Measurements from ENCODE around the gene CCDC57. TPM values are rescaled to one million over a fixed set of nuclear protein-coding genes. Genes with fewer than 3 reads are reported as not detected.

Gene CCDC57
- total RNA-seq, 1 donor from 2014 or later: 40.7 TPM

DNA sequence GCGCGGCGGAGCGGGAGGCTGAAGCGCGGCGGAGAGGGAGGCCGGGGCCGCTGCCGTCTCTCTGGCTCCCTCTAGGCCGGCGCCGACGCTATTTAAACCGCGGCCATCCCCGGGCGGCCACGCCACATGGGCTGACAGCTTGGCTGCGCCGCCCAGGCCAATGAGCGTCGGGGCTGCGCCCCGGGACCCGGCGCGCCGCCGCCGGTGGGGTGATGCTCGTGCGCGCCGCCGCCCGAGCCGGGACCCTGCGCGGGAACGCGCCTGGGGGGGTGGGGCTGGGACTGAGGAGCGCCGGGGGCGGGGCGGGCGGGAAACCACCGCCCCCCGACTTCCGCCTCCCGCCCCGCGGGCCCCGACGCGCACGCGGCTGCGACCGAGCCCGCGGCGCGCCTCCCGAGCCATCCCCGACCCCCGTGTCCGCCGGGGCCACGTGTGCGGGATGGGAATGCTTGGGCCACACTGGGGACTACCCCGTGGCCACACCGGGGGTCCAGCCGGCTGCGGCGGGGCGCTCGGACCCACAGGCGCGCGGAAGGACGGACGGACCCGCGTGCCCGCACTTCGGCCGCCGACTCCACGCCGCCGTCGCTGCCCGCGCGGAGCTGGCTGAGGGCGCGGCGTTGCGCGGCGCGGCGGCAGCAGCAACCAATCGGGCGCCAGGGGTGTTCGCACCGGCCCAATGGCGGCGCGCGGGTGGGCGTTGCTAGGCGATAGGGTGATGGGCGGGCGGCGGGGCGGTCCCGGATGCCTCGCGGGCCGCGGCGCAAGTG, 114.3 kb downstream of the CCDC57 start, which contains the start of gene FASN:
Gene FASN (minus strand): TSS at position 68 of the 770 bp plus-strand sequence. CDS start 1,791 bp downstream, outside the sequence.
- Mint-ChIP-seq H3K4me3 (ENCODE audit: unreplicated experiment) (peak within 1 kb of the TSS; percentile 77), H3K27me3 (ENCODE audit: unreplicated experiment) (peaks cover 7% of the 10 kb centered on the region), H3K27ac (ENCODE audit: unreplicated experiment) (peak within 1 kb of the TSS; percentile 64), H3K36me3 (ENCODE audit: unreplicated experiment) (no peaks in the 10 kb centered on the region), H3K4me1 (ENCODE audit: low read depth, unreplicated experiment) (peaks cover 3% of the 10 kb centered on the region), H3K9me3 (ENCODE audit: unreplicated experiment) (peaks cover 10% of the 10 kb centered on the region)
- DNase-seq: peak; percentile 97
- TF ChIP-seq, protein P1, sequence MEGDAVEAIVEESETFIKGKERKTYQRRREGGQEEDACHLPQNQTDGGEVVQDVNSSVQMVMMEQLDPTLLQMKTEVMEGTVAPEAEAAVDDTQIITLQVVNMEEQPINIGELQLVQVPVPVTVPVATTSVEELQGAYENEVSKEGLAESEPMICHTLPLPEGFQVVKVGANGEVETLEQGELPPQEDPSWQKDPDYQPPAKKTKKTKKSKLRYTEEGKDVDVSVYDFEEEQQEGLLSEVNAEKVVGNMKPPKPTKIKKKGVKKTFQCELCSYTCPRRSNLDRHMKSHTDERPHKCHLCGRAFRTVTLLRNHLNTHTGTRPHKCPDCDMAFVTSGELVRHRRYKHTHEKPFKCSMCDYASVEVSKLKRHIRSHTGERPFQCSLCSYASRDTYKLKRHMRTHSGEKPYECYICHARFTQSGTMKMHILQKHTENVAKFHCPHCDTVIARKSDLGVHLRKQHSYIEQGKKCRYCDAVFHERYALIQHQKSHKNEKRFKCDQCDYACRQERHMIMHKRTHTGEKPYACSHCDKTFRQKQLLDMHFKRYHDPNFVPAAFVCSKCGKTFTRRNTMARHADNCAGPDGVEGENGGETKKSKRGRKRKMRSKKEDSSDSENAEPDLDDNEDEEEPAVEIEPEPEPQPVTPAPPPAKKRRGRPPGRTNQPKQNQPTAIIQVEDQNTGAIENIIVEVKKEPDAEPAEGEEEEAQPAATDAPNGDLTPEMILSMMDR (IDR thresholded peaks at IDR 0.05; ENCODE audit: partially characterized antibody, unreplicated experiment): peak; percentile 27

DNA sequence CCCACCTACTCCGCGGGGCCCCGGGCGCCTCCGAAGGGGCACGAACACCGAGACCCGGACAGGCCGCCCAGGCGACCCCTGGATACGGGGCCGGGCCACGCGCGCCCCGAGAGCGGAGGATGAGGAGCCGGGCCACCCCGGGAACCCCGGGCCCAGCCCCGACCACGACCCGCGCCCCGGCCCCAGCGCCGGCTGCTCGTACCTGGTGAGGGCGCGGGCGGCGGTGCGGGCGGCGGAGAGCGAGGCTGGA, 114.8 kb downstream of the CCDC57 start:
- Mint-ChIP-seq H3K4me1 (ENCODE audit: low read depth, unreplicated experiment) (peaks cover 3% of the 10 kb centered on the region), H3K4me3 (ENCODE audit: unreplicated experiment) (no peak overlapping the region), H3K36me3 (ENCODE audit: unreplicated experiment) (no peaks in the 10 kb centered on the region), H3K27me3 (ENCODE audit: unreplicated experiment) (peaks cover 7% of the 10 kb centered on the region), H3K27ac (ENCODE audit: unreplicated experiment) (no peak overlapping the region), H3K9me3 (ENCODE audit: unreplicated experiment) (peaks cover 10% of the 10 kb centered on the region)
- no peak for DNase-seq
- TF ChIP-seq, protein P1 (IDR thresholded peaks at IDR 0.05; ENCODE audit: partially characterized antibody, unreplicated experiment): no peak

DNA sequence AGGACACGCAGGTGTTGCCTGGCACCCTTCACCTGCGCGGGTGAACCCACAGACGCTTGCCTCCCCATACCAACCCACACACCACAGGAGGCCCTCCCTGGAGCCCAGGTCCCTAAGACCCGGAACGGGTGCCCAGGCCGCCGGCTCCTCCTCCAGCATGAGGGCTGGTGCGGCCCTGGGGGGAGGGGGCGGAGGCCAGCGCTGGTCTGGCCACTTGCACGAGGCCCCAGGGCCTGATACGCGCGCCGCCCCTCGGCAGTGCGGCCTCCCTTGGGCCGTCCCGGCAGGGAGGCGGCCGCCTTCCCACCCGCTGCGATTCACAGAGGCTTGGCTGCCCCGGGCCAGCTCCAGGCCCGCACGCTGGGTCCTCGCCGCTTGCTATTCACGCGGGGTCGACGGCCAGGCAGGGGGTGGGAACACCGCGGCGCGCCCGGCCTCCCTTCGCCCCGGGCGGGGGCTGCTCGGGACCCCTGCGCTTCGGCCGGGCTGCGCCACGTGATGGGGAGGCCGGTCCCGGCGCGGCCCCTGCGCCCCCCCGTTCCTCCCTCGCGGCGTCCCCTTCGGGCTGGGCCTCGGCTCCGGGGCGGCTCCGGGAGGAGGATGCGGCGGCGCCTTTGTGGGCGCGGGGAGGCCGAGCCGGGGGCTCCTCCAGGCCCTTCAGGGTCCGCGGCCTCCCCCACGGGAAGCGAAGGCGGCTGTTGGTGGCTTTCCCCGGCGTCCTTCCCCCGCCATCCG, 115.3 kb downstream of the CCDC57 start:
- peaks cover 8% of the 10 kb centered on the region for H3K9me3 Mint-ChIP-seq (ENCODE audit: unreplicated experiment)
- TF ChIP-seq, protein P1 (IDR thresholded peaks at IDR 0.05; ENCODE audit: partially characterized antibody, unreplicated experiment): no peak
- H3K36me3 Mint-ChIP-seq (ENCODE audit: unreplicated experiment): no peaks in the 10 kb centered on the region
- peaks cover 5% of the 10 kb centered on the region for H3K27me3 Mint-ChIP-seq (ENCODE audit: unreplicated experiment)
- peaks cover 3% of the 10 kb centered on the region for H3K4me1 Mint-ChIP-seq (ENCODE audit: low read depth, unreplicated experiment)
- DNase-seq: peak; percentile 77
- peak overlapping the region; percentile 64 for H3K27ac Mint-ChIP-seq (ENCODE audit: unreplicated experiment)
- H3K4me3 Mint-ChIP-seq (ENCODE audit: unreplicated experiment): peak overlapping the region; percentile 77

DNA sequence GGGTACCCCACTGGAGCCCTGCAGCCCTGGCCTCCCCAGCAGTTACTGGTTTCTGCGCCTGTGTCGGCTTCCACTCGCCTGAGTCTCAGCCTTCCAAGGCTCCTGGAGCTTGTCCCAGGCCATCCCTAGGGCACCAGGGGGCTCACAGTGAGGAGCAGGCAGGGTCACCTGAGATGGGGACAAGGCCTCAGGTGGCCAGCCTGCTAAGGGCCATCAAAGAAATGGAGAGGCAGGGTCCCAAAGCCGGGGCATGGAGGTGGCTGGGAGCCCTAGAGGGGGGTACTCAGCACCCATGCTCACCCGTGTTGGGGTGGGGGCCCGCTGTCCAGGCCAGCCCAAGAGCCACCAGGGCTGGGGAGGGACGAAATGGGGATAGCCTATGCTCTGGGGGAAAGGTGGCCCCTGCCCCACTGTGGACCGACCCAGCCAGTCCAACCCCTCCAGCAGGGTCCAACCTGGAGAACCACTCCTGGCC, 115.9 kb downstream of the CCDC57 start:
- peaks cover 6% of the 10 kb centered on the region for H3K9me3 Mint-ChIP-seq (ENCODE audit: unreplicated experiment)

More for the DNA sequence above, 115.9 kb downstream of the CCDC57 start:
- H3K36me3 Mint-ChIP-seq (ENCODE audit: unreplicated experiment): no peaks in the 10 kb centered on the region
- TF ChIP-seq, protein P1 (IDR thresholded peaks at IDR 0.05; ENCODE audit: partially characterized antibody, unreplicated experiment): no peak
- H3K27ac Mint-ChIP-seq (ENCODE audit: unreplicated experiment): peak overlapping the region; percentile 64
- H3K27me3 Mint-ChIP-seq (ENCODE audit: unreplicated experiment): peaks cover 5% of the 10 kb centered on the region
- peaks cover 3% of the 10 kb centered on the region for H3K4me1 Mint-ChIP-seq (ENCODE audit: low read depth, unreplicated experiment)
- no peak for DNase-seq
- peak overlapping the region; percentile 77 for H3K4me3 Mint-ChIP-seq (ENCODE audit: unreplicated experiment)
